HEK293 (cell line): ENCODE measurements around the gene TRABD.

Source experiments
- CTCF ChIA-PET: fragments of 350-600 bp; formaldehyde crosslinking; extraction: SDS; loops from one replicate; lab custom pipeline; 2021; ENCODE audit warnings: antibody characterized with exemption; lab: Yijun Ruan, JAX
- POLR2A ChIA-PET: fragments of 300-600 bp; formaldehyde crosslinking; extraction: SDS; loops from one replicate; lab custom pipeline; 2020; ENCODE audit warnings: antibody characterized with exemption, inconsistent platforms; lab: Yijun Ruan, JAX
- H3K27ac ChIP-seq: fragments of 200-500 bp; sonication (Bioruptor generic); 2 replicates; pipeline ENCODE4 v1.5.1; 2014; ENCODE audit warnings: low read depth, low read length, control low read depth, inconsistent platforms; ENCODE audit errors: extremely low read depth
- H3K36me3 ChIP-seq, 2 experiments: fragments of 200-500 bp in 1 of 2; sonication (Bioruptor generic) in 1 of 2; 1 replicate in 1 of 2; 2 replicates in 1 of 2; pipeline ENCODE4 v1.5.1; 2014 to 2017; ENCODE audit warnings: inconsistent platforms in 2 of 2, low read length in 2 of 2; ENCODE audit not compliant: control insufficient read depth in 2 of 2, insufficient read depth in 1 of 2
- H3K4me1 ChIP-seq: fragments of 200-500 bp; sonication (Bioruptor generic); 2 replicates; pipeline ENCODE4 v1.5.1; 2014; ENCODE audit warnings: mild to moderate bottlenecking, low read length, inconsistent platforms; ENCODE audit not compliant: control insufficient read depth, insufficient read depth
- H3K4me3 ChIP-seq: 2 replicates; pipeline ENCODE4 v1.5.1; 2011; ENCODE audit warnings: low read depth, mild to moderate bottlenecking, control low read depth, low read length, moderate library complexity
- H3K9me3 ChIP-seq: fragments of 200-500 bp; sonication (Bioruptor generic); 2 replicates; pipeline ENCODE4 v1.5.1; 2014; ENCODE audit warnings: low read depth, low read length, inconsistent platforms; ENCODE audit not compliant: control insufficient read depth, insufficient read depth
- BCL11A ChIP-seq: fragments of 450-650 bp; formaldehyde crosslinking; IDR thresholded peaks from 2 replicates; pipeline ENCODE4 v1.5.1; 2016; ENCODE audit warnings: low read depth, missing biosample characterization, missing genetic modification characterization
- GLIS1 ChIP-seq: fragments of 450-650 bp; formaldehyde crosslinking; IDR thresholded peaks from 2 replicates; pipeline ENCODE4 v1.5.1; 2016; ENCODE audit warnings: missing biosample characterization, missing genetic modification characterization
- GLIS2 ChIP-seq: fragments of 450-650 bp; formaldehyde crosslinking; IDR thresholded peaks from 2 replicates; pipeline ENCODE4 v1.5.1; 2016; ENCODE audit warnings: missing biosample characterization, missing genetic modification characterization
- HOXD13 ChIP-seq: sonication (generic); formaldehyde crosslinking; IDR thresholded peaks from 2 replicates; pipeline ENCODE4 v1.8.0; 2022; ENCODE audit warnings: missing genetic modification reagents, borderline replicate concordance
- IKZF3 ChIP-seq: fragments of 450-650 bp; IDR thresholded peaks from 2 replicates; pipeline ENCODE4 v1.5.0; 2018; ENCODE audit warnings: missing biosample characterization, mild to moderate bottlenecking, missing genetic modification characterization, moderate library complexity
- MEIS1 ChIP-seq: sonication (generic); formaldehyde crosslinking; IDR thresholded peaks from 2 replicates; pipeline ENCODE4 v1.8.1; 2022; ENCODE audit warnings: missing genetic modification reagents, mild to moderate bottlenecking, borderline replicate concordance
- YY2 ChIP-seq: fragments of 450-650 bp; formaldehyde crosslinking; IDR thresholded peaks from 2 replicates; pipeline ENCODE4 v1.5.1; 2016; ENCODE audit warnings: missing biosample characterization, missing genetic modification characterization
- ZEB2 ChIP-seq: fragments of 450-650 bp; formaldehyde crosslinking; IDR thresholded peaks from 2 replicates; pipeline ENCODE4 v1.5.1; 2016; ENCODE audit warnings: missing biosample characterization, missing genetic modification characterization
- ZFP69B ChIP-seq: fragments of 450-650 bp; formaldehyde crosslinking; IDR thresholded peaks from 2 replicates; pipeline ENCODE4 v1.5.1; 2016; ENCODE audit warnings: missing biosample characterization, missing genetic modification characterization
- ZIC2 ChIP-seq: fragments of 450-650 bp; formaldehyde crosslinking; IDR thresholded peaks from 2 replicates; pipeline ENCODE4 v1.5.1; 2016; ENCODE audit warnings: missing biosample characterization, missing genetic modification characterization
- ZNF121 ChIP-seq: fragments of 450-650 bp; formaldehyde crosslinking; IDR thresholded peaks from 2 replicates; pipeline ENCODE4 v1.5.1; 2016; ENCODE audit warnings: missing biosample characterization, missing genetic modification characterization
- ZNF16 ChIP-seq: fragments of 450-650 bp; formaldehyde crosslinking; IDR thresholded peaks from 2 replicates; pipeline ENCODE4 v1.5.1; 2016; ENCODE audit warnings: low read depth, missing biosample characterization, missing genetic modification characterization
- ZNF221 ChIP-seq: fragments of 450-650 bp; formaldehyde crosslinking; IDR thresholded peaks from 2 replicates; pipeline ENCODE4 v1.5.1; 2017; ENCODE audit warnings: missing biosample characterization, missing genetic modification characterization, borderline replicate concordance
- ZNF266 ChIP-seq: fragments of 450-650 bp; formaldehyde crosslinking; IDR thresholded peaks from 2 replicates; pipeline ENCODE4 v1.5.1; 2016; ENCODE audit warnings: missing biosample characterization, missing genetic modification characterization, low read depth
- ZNF391 ChIP-seq: fragments of 450-650 bp; formaldehyde crosslinking; IDR thresholded peaks from 2 replicates; pipeline ENCODE4 v1.5.1; 2016; ENCODE audit warnings: low read depth, missing biosample characterization, missing genetic modification characterization, borderline replicate concordance
- ZNF521 ChIP-seq: fragments of 450-650 bp; formaldehyde crosslinking; IDR thresholded peaks from 2 replicates; pipeline ENCODE4 v1.5.1; 2017; ENCODE audit warnings: missing biosample characterization, mild to moderate bottlenecking, missing genetic modification characterization
- ZNF561 ChIP-seq: fragments of 450-650 bp; IDR thresholded peaks from 2 replicates; pipeline ENCODE4 v1.5.1; 2018; ENCODE audit warnings: missing biosample characterization, missing genetic modification characterization, borderline replicate concordance
- ZNF624 ChIP-seq: fragments of 450-650 bp; formaldehyde crosslinking; IDR thresholded peaks from 2 replicates; pipeline ENCODE4 v1.5.1; 2017; ENCODE audit warnings: missing biosample characterization, missing genetic modification characterization
- ZNF664 ChIP-seq: fragments of 450-650 bp; formaldehyde crosslinking; IDR thresholded peaks from 2 replicates; pipeline ENCODE4 v1.5.1; 2016; ENCODE audit warnings: missing biosample characterization, missing genetic modification characterization
- ZNF677 ChIP-seq: fragments of 450-650 bp; IDR thresholded peaks from 2 replicates; pipeline ENCODE4 v1.5.0; 2018; ENCODE audit warnings: missing biosample characterization, mild to moderate bottlenecking, missing genetic modification characterization, moderate library complexity
- ZNF768 ChIP-seq: fragments of 450-650 bp; formaldehyde crosslinking; IDR thresholded peaks from 2 replicates; pipeline ENCODE4 v1.5.1; 2018; ENCODE audit warnings: missing biosample characterization, mild to moderate bottlenecking, missing genetic modification characterization
- ZNF792 ChIP-seq: fragments of 450-650 bp; formaldehyde crosslinking; IDR thresholded peaks from 2 replicates; pipeline ENCODE4 v1.5.1; 2016; ENCODE audit warnings: missing biosample characterization, missing genetic modification characterization
- ZSCAN30 ChIP-seq: fragments of 450-650 bp; IDR thresholded peaks from 2 replicates; pipeline ENCODE4 v1.5.1; 2018; ENCODE audit warnings: missing biosample characterization, mild to moderate bottlenecking, missing genetic modification characterization, moderate library complexity
- TF ChIP-seq, protein P1 (sequence below): sonication (generic); formaldehyde crosslinking; IDR thresholded peaks from 2 replicates; pipeline ENCODE4 v1.8.1; 2022; ENCODE audit warnings: mild to moderate bottlenecking, moderate library complexity, missing genetic modification reagents
- TF ChIP-seq, protein P2 (sequence below): IDR thresholded peaks from 2 replicates; pipeline ENCODE4 v1.6.1; 2011; ENCODE audit warnings: mild to moderate bottlenecking, low read depth, low read length, borderline replicate concordance
- TF ChIP-seq, protein P3 (sequence below): fragments of 450-650 bp; formaldehyde crosslinking; IDR thresholded peaks from 2 replicates; pipeline ENCODE4 v1.5.1; 2016; ENCODE audit warnings: missing biosample characterization, missing genetic modification characterization
- TF ChIP-seq, protein P4 (sequence below): fragments of 450-650 bp; formaldehyde crosslinking; IDR thresholded peaks from 2 replicates; pipeline ENCODE4 v1.5.1; 2016; ENCODE audit warnings: missing biosample characterization, missing genetic modification characterization
- TF ChIP-seq, protein P5 (sequence below): fragments of 450-650 bp; formaldehyde crosslinking; IDR thresholded peaks from 2 replicates; pipeline ENCODE4 v1.5.1; 2016; ENCODE audit warnings: missing biosample characterization, missing genetic modification characterization
- TF ChIP-seq, protein P6 (sequence below): fragments of 450-650 bp; formaldehyde crosslinking; IDR thresholded peaks from 2 replicates; pipeline ENCODE4; 2016; ENCODE audit warnings: missing biosample characterization, missing genetic modification characterization
- TF ChIP-seq, protein P7 (sequence below): fragments of 450-650 bp; formaldehyde crosslinking; IDR thresholded peaks from 2 replicates; pipeline ENCODE4 v1.5.1; 2016; ENCODE audit warnings: missing biosample characterization, missing genetic modification characterization

The TRABD gene

DNA sequence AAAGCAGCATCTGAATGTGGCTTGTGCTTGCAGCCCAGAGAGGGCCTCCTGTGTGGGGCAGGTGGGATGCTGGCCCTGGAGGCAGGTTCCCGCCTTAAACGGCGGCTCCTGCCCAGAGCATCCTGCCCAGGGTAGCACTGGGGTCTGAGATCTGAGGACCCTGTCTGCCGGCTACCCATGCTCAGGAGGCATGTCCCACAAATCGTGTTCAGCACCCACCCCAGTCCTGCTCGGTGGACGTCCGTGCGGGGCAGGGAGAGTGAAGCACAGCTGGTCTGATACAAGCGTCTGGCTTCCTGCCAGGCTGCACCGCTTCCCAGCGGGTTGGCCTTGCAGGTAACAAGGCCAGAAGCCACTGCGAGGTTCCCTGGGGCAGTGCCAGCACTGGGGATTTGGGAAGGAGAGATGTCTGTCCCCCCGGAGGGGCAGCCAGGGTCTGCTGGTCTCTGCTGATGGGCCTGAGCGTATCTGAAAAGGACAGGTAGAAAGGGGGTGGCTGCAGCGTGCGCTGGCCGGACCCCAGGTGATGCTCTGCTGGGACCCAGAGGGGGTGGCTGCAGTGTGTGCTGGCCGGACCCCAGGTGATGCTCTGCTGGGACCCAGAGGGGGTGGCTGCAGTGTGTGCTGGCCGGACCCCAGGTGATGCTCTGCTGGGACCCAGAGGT is 3.6 kb downstream of the TRABD start (continued):
- no peak for TF ChIP-seq GLIS2 (tag by site-specific recombination)
- TF ChIP-seq ZNF768 = no peak
- TF ChIP-seq ZNF221 (tag by site-specific recombination) = no peak
- TF ChIP-seq ZNF521 (tag by site-specific recombination) = no peak
- TF ChIP-seq ZNF677 (tag by site-specific recombination) = no peak
- TF ChIP-seq, protein P1, sequence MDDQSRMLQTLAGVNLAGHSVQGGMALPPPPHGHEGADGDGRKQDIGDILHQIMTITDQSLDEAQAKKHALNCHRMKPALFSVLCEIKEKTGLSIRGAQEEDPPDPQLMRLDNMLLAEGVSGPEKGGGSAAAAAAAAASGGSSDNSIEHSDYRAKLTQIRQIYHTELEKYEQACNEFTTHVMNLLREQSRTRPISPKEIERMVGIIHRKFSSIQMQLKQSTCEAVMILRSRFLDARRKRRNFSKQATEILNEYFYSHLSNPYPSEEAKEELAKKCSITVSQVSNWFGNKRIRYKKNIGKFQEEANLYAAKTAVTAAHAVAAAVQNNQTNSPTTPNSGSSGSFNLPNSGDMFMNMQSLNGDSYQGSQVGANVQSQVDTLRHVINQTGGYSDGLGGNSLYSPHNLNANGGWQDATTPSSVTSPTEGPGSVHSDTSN (CRISPR knock-in tag) = no peak
- no peak for TF ChIP-seq ZNF16
- no peak for TF ChIP-seq ZNF561 (tag by site-specific recombination)
- TF ChIP-seq BCL11A (tag by site-specific recombination) = no peak
- peak; percentile 53 for TF ChIP-seq ZIC2
- TF ChIP-seq ZNF664 (tag by site-specific recombination) = no peak
- no peak for TF ChIP-seq ZSCAN30 (tag by site-specific recombination)
- no peak for TF ChIP-seq ZNF792
- TF ChIP-seq, protein P2, sequence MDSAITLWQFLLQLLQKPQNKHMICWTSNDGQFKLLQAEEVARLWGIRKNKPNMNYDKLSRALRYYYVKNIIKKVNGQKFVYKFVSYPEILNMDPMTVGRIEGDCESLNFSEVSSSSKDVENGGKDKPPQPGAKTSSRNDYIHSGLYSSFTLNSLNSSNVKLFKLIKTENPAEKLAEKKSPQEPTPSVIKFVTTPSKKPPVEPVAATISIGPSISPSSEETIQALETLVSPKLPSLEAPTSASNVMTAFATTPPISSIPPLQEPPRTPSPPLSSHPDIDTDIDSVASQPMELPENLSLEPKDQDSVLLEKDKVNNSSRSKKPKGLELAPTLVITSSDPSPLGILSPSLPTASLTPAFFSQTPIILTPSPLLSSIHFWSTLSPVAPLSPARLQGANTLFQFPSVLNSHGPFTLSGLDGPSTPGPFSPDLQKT = no peak
- no peak for TF ChIP-seq IKZF3

DNA sequence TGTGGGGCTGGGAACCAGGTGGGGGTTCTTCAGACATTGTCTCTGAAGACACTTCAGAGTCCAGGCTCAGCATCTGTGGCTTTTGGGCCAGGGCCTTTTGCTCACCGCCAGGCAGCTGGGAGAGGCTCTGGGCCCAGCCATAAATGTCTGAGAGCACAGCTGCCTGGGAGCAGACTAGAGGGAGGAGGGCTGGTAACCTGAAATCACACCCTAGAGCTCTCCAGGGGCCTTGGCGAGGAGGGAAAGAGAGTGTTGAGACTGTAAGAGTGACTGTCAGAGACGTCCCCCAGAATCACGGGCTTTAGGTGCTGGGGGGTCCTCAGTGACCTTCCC is 4.1 kb downstream of the TRABD start:
- Histone ChIP-seq H3K9me3 (no peaks in the 10 kb centered on the region), H3K4me1 (peaks cover 30% of the 10 kb centered on the region), H3K36me3 (peaks cover 4 to 48% of the 10 kb centered on the region in 2 experiments; a peak in 2 of 3 replicates), H3K27ac (peak overlapping the region; percentile 40; the same call in 1 of the 2 replicates), H3K4me3 (peak overlapping the region; percentile 37; the same call in 1 of the 2 replicates)
- ChIA-PET POLR2A (interaction anchor here (1.5 kb wide), 1 partner anchor 10 kb away, joined by 8 read pairs; no protein-coding TSS in a partner anchor), CTCF (interaction anchor here (1.3 to 2.5 kb wide), 4 partner anchors 9 to 41 kb away, joined by 3 to 10 read pairs (median 5); no protein-coding TSS in a partner anchor)
- TF ChIP-seq ZEB2 (tag by site-specific recombination) (no peak), HOXD13 (CRISPR knock-in tag) (no peak), ZNF624 (no peak), ZNF768 (no peak), YY2 (no peak), ZNF121 (tag by site-specific recombination) (no peak), ZNF266 (tag by site-specific recombination) (no peak), MEIS1 (CRISPR knock-in tag) (no peak), ZNF391 (tag by site-specific recombination) (no peak), GLIS1 (tag by site-specific recombination) (no peak), ZIC2 (no peak), ZFP69B (tag by site-specific recombination) (peak; percentile 44; the same call in 1 of the 2 replicates)
- TF ChIP-seq, protein P3, sequence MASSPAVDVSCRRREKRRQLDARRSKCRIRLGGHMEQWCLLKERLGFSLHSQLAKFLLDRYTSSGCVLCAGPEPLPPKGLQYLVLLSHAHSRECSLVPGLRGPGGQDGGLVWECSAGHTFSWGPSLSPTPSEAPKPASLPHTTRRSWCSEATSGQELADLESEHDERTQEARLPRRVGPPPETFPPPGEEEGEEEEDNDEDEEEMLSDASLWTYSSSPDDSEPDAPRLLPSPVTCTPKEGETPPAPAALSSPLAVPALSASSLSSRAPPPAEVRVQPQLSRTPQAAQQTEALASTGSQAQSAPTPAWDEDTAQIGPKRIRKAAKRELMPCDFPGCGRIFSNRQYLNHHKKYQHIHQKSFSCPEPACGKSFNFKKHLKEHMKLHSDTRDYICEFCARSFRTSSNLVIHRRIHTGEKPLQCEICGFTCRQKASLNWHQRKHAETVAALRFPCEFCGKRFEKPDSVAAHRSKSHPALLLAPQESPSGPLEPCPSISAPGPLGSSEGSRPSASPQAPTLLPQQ (tag by site-specific recombination) = peak; percentile 81
- TF ChIP-seq, protein P4, sequence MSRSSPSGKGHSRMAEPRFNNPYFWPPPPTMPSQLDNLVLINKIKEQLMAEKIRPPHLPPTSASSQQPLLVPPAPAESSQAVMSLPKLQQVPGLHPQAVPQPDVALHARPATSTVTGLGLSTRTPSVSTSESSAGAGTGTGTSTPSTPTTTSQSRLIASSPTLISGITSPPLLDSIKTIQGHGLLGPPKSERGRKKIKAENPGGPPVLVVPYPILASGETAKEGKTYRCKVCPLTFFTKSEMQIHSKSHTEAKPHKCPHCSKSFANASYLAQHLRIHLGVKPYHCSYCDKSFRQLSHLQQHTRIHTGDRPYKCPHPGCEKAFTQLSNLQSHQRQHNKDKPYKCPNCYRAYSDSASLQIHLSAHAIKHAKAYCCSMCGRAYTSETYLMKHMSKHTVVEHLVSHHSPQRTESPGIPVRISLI (tag by site-specific recombination) = no peak
- TF ChIP-seq, protein P5, sequence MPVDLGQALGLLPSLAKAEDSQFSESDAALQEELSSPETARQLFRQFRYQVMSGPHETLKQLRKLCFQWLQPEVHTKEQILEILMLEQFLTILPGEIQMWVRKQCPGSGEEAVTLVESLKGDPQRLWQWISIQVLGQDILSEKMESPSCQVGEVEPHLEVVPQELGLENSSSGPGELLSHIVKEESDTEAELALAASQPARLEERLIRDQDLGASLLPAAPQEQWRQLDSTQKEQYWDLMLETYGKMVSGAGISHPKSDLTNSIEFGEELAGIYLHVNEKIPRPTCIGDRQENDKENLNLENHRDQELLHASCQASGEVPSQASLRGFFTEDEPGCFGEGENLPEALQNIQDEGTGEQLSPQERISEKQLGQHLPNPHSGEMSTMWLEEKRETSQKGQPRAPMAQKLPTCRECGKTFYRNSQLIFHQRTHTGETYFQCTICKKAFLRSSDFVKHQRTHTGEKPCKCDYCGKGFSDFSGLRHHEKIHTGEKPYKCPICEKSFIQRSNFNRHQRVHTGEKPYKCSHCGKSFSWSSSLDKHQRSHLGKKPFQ (tag by site-specific recombination) = peak; percentile 34; the same call in 1 of the 2 replicates
- TF ChIP-seq, protein P6, sequence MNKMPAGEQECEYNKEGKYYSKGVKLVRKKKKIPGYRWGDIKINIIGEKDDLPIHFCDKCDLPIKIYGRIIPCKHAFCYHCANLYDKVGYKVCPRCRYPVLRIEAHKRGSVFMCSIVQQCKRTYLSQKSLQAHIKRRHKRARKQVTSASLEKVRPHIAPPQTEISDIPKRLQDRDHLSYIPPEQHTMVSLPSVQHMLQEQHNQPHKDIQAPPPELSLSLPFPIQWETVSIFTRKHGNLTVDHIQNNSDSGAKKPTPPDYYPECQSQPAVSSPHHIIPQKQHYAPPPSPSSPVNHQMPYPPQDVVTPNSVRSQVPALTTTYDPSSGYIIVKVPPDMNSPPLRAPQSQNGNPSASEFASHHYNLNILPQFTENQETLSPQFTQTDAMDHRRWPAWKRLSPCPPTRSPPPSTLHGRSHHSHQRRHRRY = no peak
- TF ChIP-seq, protein P7, sequence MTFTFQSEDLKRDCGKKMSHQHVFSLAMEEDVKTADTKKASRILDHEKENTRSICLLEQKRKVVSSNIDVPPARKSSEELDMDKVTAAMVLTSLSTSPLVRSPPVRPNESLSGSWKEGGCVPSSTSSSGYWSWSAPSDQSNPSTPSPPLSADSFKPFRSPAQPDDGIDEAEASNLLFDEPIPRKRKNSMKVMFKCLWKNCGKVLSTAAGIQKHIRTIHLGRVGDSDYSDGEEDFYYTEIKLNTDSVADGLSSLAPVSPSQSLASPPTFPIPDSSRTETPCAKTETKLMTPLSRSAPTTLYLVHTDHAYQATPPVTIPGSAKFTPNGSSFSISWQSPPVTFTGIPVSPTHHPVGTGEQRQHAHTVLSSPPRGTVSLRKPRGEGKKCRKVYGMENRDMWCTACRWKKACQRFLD = no peak
